ENCODE data around the gene AGR2.

DNA sequence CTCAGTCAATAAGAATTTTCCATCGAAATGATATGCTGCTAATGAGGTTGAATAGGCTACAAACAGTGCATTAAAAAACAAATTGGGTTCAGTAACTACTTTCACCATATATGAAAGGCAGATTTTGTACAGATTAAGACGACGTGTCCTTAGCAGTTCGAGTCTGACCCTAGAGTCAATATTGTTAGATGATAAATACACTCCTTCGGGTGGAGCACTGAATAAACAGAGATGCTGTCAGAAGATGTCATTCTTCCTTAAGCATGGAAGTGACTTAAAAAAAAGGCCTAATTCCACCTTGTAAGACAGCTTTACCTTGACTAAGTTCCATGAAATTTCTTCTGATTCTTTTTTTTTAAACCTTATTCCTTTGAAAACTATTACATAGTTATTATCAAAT, 5.8 kb upstream of the AGR2 start:
- TF ChIP-seq EZH2phosphoT487 (IDR thresholded peaks at IDR 0.05; ENCODE audit: borderline replicate concordance, low read length), result no peak
- TF ChIP-seq, protein P1, sequence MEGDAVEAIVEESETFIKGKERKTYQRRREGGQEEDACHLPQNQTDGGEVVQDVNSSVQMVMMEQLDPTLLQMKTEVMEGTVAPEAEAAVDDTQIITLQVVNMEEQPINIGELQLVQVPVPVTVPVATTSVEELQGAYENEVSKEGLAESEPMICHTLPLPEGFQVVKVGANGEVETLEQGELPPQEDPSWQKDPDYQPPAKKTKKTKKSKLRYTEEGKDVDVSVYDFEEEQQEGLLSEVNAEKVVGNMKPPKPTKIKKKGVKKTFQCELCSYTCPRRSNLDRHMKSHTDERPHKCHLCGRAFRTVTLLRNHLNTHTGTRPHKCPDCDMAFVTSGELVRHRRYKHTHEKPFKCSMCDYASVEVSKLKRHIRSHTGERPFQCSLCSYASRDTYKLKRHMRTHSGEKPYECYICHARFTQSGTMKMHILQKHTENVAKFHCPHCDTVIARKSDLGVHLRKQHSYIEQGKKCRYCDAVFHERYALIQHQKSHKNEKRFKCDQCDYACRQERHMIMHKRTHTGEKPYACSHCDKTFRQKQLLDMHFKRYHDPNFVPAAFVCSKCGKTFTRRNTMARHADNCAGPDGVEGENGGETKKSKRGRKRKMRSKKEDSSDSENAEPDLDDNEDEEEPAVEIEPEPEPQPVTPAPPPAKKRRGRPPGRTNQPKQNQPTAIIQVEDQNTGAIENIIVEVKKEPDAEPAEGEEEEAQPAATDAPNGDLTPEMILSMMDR (conservative IDR thresholded peaks at IDR 0.05; ENCODE audit: low read depth, low read length), result no peak
- TF ChIP-seq EZH2 (IDR thresholded peaks at IDR 0.05; ENCODE audit: low read length, unreplicated experiment), result no peak
